Hematopoietic multipotent progenitor cell treated with erythropoietin and hydrocortisone succinate and interleukin-3 and kit ligand, for 15 days (in vitro differentiated cells): ENCODE measurements around the gene MCEMP1.

Source experiments
- DNase-seq: peaks from one replicate; pipeline ENCODE4 v3.0.0-alpha.2; 2015; ENCODE audit warnings: low spot score

MCEMP1 gene

GRCh38 chr19:7676854-7677253, at the start of gene MCEMP1:
Gene MCEMP1, plus strand, starts transcription at chr19:7677090. Its CDS starts 31 bp downstream, at chr19:7677121.
- DNase-seq: no peak

DNA sequence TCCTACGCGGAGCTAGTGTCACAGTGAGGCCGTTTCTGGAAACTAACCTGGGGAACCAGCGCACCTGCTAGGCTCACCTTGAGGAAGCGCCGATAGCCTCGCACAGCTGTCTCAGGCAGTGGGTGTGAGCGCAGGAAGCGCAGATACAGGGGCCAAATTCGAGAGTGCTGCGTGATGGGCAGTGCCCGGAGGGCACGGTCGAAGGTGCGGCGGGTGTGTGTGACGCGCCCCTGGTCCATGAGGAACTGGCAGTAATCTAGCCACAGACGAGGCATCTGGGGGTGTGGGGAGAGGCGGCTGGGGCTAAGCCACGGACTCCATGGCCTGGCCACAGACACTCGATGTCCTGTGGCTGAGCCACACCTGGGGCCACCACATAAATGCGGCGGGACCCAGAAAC, 49.7 kb upstream of the MCEMP1 start:
- DNase-seq: no peak

GRCh38 chr19:7628589-7629311, 48.1 kb upstream of the MCEMP1 start:
- DNase-seq: no peak

- DNase-seq: peak; percentile 99
These were observed 47.4 kb upstream of the MCEMP1 start, which contains the start of the genes PET100 and XAB2 for GRCh38 chr19:7629347-7630054. Gene PET100, plus strand, starts transcription at chr19:7629793. Its CDS starts 41 bp downstream, at chr19:7629834. Gene XAB2, minus strand, starts transcription at chr19:7629545. Its CDS starts 18 bp downstream, at chr19:7629527.

DNA sequence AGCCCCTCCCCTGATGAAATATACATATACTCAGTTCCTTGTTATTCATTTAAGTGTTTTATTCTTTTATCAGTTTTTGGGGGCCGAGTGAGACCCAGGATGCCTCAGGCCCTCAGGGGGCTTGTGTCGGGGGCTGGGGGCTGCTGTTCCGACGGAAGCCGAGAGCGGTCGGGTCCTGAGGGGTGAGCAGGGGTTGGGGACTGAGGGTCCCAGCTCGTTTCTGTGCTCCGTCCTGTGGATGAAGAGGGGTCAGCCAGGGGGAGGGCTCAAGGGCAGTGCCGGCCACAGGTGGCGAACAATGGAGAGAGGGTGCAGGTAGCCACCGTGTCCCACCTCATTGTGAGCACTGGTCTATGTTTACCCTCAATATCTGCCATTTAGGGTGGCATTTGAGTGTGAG, 45.3 kb upstream of the MCEMP1 start:
- DNase-seq: no peak

DNA sequence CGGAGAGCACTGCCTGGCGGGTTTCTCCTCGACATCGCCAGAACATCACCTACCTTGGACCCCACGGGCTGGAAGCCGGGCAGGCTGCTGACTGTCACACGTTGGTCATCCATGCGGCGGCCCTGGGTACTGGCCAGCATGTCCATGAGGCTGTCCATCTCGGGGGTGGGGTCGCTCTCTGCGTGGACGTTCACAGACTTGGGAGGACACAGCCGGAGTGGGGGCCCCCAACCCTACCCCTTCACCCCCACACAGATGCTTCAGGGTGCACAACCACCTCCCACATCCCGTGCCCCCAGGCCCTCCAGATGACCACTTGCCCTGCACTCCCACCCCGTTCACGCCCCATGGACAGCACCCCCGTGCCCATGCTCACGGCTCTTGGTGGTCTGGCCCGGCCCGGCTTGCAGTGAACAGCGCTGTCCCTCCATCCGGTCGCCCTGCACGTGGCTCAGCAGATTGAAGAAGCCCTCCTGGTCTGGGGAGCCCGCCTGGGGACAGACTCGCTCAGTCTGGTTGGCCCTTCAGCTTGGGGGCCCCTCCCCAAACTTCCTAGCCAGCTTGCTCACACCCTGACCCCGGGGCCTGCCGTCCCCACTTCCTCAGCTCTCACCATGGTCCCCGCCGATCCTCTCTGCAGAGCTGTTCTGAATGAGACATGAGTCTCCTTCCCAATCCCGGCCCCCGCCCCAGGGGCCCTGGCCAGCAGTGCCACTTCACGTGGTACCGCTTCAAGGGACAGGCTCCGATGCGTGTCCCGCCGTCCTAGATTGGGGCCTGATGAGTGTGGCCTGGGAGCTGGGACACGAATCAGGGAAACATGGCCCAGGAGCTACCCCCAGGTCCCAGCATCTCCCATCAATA, 44.3 kb upstream of the MCEMP1 start:
- no peak for DNase-seq

DNA sequence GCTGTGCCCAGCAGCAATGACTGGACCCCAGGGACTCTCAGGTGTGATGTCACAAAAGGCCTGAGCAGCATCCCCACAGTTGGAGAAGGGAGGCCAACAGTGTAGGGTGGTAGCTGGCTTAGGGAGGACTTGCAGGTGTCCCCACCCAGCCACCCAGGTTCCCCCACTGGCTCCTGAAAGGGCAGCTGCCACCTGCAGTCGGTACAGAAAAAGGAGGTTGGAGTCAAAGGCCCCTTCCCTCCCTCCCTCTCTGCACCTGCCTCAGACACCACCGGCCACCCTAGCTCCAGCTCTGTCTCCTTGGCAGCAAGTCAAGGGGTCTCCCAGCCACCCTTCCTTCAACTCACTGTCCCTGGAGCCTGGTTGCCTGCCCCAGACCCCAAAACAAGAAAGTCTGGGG, 43.2 kb upstream of the MCEMP1 start, which contains the start of gene PCP2:
Gene PCP2 (minus strand): TSS at position 22 of the 400 bp plus-strand sequence. CDS start 262 bp downstream, outside the sequence.
- no peak for DNase-seq

GRCh38 chr19:7635670-7636069, 41.2 kb upstream of the MCEMP1 start:
- DNase-seq: no peak

GRCh38 chr19:7636317-7636690, 40.6 kb upstream of the MCEMP1 start:
- no peak for DNase-seq

DNA sequence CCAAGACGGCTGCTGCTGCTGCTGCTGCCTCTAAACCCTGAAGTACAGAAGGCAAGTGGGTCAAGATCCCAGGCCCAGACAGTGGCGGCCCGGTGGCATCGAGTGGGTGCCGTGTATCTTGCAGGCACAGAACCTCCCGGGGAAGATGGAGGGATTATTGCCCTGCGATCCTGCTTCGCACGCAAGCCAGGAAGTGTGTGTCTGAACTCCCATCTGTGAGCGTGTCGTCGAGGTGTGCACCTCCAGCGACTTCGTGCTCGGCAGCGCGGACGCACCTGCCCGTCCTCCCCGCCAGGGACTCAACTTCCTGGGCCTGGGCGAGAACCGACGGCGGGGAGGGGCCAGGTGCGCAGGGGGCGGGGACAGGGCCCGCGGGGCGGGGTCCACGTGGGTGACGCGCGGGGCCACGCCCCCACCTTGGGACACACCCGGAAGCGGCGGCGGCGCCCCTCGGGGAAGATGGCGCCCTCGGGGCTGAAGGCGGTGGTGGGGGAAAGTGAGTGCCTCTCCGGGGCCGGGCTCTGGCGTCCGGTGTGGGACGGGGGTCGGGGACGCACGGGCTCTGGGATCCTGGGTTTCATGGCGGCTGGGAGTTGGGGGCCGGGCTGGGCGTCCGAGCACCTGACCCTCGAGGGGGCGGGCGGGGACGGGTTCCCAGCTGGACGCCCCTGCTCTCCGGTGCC, 40.1 kb upstream of the MCEMP1 start, which contains the start of gene STXBP2:
Gene STXBP2 (plus strand): TSS at position 420 of the 683 bp plus-strand sequence. CDS start 40 bp downstream, at position 460.
- peak; percentile 84 for DNase-seq

- DNase-seq: peak; percentile 62
These were observed 39.3 kb upstream of the MCEMP1 start for GRCh38 chr19:7637374-7638256.

GRCh38 chr19:7638802-7639465, 38.0 kb upstream of the MCEMP1 start:
- DNase-seq: no peak

GRCh38 chr19:7639863-7640348, 37.0 kb upstream of the MCEMP1 start:
- DNase-seq: no peak

DNA sequence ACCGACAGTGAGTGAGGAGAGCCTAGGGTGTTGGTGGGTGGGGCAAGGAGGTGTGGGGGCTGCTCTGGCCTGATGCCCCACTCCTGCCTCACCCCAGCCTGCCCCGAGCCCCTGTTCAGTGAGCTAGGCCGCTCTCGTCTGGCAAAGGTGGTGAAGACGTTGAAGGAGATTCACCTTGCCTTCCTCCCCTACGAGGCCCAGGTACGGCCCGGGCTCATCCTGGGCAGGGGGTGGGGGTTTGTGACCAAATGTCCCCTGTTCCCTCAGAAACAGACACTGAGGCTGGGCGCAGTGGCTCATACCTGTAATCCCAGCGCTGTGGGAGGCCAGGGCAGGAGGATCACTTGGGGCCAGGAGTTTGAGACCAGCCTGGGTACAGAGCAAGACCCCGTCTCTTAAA, 36.1 kb upstream of the MCEMP1 start:
- no peak for DNase-seq

GRCh38 chr19:7641290-7642276, 35.3 kb upstream of the MCEMP1 start:
- no peak for DNase-seq

DNA sequence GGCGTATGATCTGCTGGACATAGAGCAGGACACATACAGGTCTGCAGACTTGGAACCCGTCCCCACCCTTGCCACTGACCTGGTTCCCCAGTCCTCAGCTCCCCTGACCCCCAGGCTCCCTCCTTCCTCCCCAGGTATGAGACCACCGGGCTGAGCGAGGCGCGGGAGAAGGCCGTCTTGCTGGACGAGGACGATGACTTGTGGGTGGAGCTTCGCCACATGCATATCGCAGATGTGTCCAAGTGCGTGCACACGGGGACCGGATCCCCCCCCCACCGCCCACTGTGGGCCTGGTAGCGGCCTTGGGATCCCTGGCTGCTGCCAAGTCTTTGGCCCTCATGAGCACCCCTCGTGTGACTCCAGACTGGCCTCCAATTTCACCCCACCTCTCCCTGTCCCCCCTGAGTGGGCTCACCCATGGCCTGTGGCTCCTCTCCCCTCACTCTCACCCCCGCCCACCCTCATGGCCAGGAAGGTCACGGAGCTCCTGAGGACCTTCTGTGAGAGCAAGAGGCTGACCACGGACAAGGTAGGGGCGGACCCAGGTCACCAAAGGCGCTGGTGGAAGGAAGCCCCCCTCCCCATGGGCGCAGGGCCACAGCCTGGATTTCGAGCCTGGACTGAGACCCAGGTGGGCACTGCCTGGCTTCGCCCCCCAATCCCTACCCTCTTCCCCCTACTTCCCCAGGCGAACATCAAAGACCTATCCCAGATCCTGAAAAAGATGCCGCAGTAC, 34.4 kb upstream of the MCEMP1 start:
- DNase-seq: no peak

- DNase-seq: no peak
These were observed 33.9 kb upstream of the MCEMP1 start for GRCh38 chr19:7643031-7643415.
